Suprapubic skin (tissue), 4 donors: ENCODE measurements around the gene GIT1.

Experiments
- CTCF ChIP-seq, 2 donors: fragments of 200-600 bp in 1 of 2; fragments of 450-650 bp in 1 of 2; sonication (generic) in 1 of 2; IDR thresholded peaks; one replicate each; pipeline ENCODE4 v1.5.1; 2016 to 2019; ENCODE audit warnings: antibody characterized with exemption in 2 of 2, mild to moderate bottlenecking in 1 of 2, moderate library complexity in 1 of 2
- EP300 ChIP-seq: sonication (generic); formaldehyde crosslinking; IDR thresholded peaks from one replicate; pipeline ENCODE4 v1.6.1; 2017; ENCODE audit warnings: antibody characterized with exemption
- POLR2A ChIP-seq, 2 donors: fragments of 450-650 bp; IDR thresholded peaks; one replicate each; pipeline ENCODE4 v1.6.1; 2017; ENCODE audit warnings: antibody characterized with exemption in 2 of 2, mild to moderate bottlenecking in 2 of 2, moderate library complexity in 2 of 2
- POLR2AphosphoS5 ChIP-seq, 3 donors: sonication (generic); formaldehyde crosslinking; IDR thresholded peaks; one replicate each; pipeline ENCODE4 v1.6.1; 2017; ENCODE audit warnings: antibody characterized with exemption in 3 of 3

GRCh38 chr17:29571486-29571882, 18.0 kb downstream of the GIT1 start:
- no peak for TF ChIP-seq EP300
- TF ChIP-seq CTCF (IDR thresholded peaks at IDR 0.05), result no peak
- no peak for TF ChIP-seq POLR2A (IDR thresholded peaks at IDR 0.05)
- TF ChIP-seq POLR2AphosphoS5 (IDR thresholded peaks at IDR 0.05), result no peak
